HepG2 (cell line): ENCODE results near the gene SIN3A. TPM values are rescaled to one million over a fixed set of nuclear protein-coding genes. Genes with fewer than 3 reads are reported as not detected.

ENCODE experiments used
- ATAC-seq: fragments of 200-7000 bp; cut with Tn5 transposase; 3 replicates; pipeline ENCODE4 v1.9.1; 2020; ENCODE audit warnings: mild to moderate bottlenecking, moderate library complexity
- BruUV-seq: library from RNA; stranded (reverse); fragments of 400-500 nt; replicated peaks from 2 replicates; lab custom pipeline; 2021; lab: Mats Ljungman, UMichigan
- CTCF ChIA-PET: fragments of 300-600 bp; formaldehyde crosslinking; extraction: SDS; loops from one replicate; lab custom pipeline; 2021; ENCODE audit warnings: low total read pairs, inconsistent platforms, low intra/inter-chr PET ratio; lab: Yijun Ruan, JAX
- POLR2A ChIA-PET: fragments of 350-600 bp; sonication (Branson Sonifier 250); formaldehyde crosslinking; loops from one replicate; lab custom pipeline; 2020; ENCODE audit warnings: antibody characterized with exemption, inconsistent platforms; lab: Yijun Ruan, JAX
- DNase-seq: peaks from one replicate; pipeline ENCODE4 v3.0.0-alpha.2; 2015; ENCODE audit warnings: low spot score
- FAIRE-seq: peaks from 3 replicates; lab custom pipeline; 2011; peaks lifted over from hg19 to GRCh38; lab: Jason Lieb, UNC
- H2AFZ ChIP-seq: one replicate; pipeline ENCODE4 v1.6.1; 2011; ENCODE audit warnings: low read length, inconsistent platforms
- H3K27ac ChIP-seq: fragments of 300-600 bp; 3 replicates; pipeline ENCODE4 v1.8.0; 2011; ENCODE audit warnings: mixed run types, mild to moderate bottlenecking, mixed read lengths, low read length, inconsistent platforms; ENCODE audit not compliant: insufficient read depth; ENCODE audit errors: extremely low read length
- H3K27me3 ChIP-seq, 2 experiments: fragments of 200-600 bp in 1 of 2; 2 replicates in 1 of 2; 3 replicates in 1 of 2; pipeline versions ENCODE4 v1.6.0 to v1.8.0; 2011; ENCODE audit warnings: low read length in 2 of 2, mild to moderate bottlenecking in 2 of 2, moderate library complexity in 2 of 2, inconsistent platforms in 1 of 2; ENCODE audit not compliant: insufficient read depth in 2 of 2, control insufficient read depth in 1 of 2
- H3K36me3 ChIP-seq, 2 experiments: fragments of 200-600 bp in 1 of 2; replicated peaks in 1 of 2; 2 replicates in 1 of 2; 3 replicates in 1 of 2; pipeline versions ENCODE4 v1.5.1 to v1.8.0; 2011; ENCODE audit warnings: low read length in 2 of 2, inconsistent platforms in 1 of 2; ENCODE audit not compliant: insufficient read depth in 2 of 2, control insufficient read depth in 1 of 2
- H3K4me1 ChIP-seq: 2 replicates; pipeline ENCODE4 v1.5.1; 2012; ENCODE audit warnings: low read length, inconsistent platforms; ENCODE audit not compliant: insufficient read depth
- H3K4me2 ChIP-seq: 2 replicates; pipeline ENCODE4 v1.6.0; 2011; ENCODE audit warnings: low read depth, low read length, inconsistent platforms
- H3K4me3 ChIP-seq, 3 experiments: fragments of 200-600 bp in 1 of 3; sonication (generic), shearing (Covaris generic) in 1 of 3; replicated peaks in 1 of 3; 2 replicates each; pipeline ENCODE4 v1.5.1; 2011 to 2016; ENCODE audit warnings: low read length in 3 of 3, inconsistent platforms in 2 of 3, low read depth in 2 of 3, mild to moderate bottlenecking in 2 of 3, control low read depth in 1 of 3, mixed read lengths in 1 of 3; ENCODE audit not compliant: insufficient read depth in 1 of 3
- H3K79me2 ChIP-seq: one replicate; pipeline ENCODE4 v1.6.1; 2011; ENCODE audit warnings: low read length, inconsistent platforms; ENCODE audit not compliant: insufficient read depth
- H3K9ac ChIP-seq: 2 replicates; pipeline ENCODE4 v1.6.0; 2011; ENCODE audit warnings: mild to moderate bottlenecking, low read depth, low read length, inconsistent platforms; ENCODE audit not compliant: insufficient read depth
- H3K9me3 ChIP-seq: 2 replicates; pipeline ENCODE4 v1.5.1; 2012; ENCODE audit warnings: mild to moderate bottlenecking, low read length
- H4K20me1 ChIP-seq: 2 replicates; pipeline ENCODE4 v1.6.0; 2011; ENCODE audit warnings: inconsistent platforms, mild to moderate bottlenecking, low read length, moderate library complexity; ENCODE audit not compliant: insufficient read depth
- ARID3A ChIP-seq: IDR thresholded peaks from 2 replicates; pipeline ENCODE4 v1.6.1; 2012; ENCODE audit warnings: low read depth, low read length, improper control_type of control experiment
- CEBPZ ChIP-seq: IDR thresholded peaks from 2 replicates; pipeline ENCODE4 v1.6.1; 2012; ENCODE audit warnings: low read length, improper control_type of control experiment
- CENPX ChIP-seq: sonication (generic); formaldehyde crosslinking; IDR thresholded peaks from 2 replicates; pipeline ENCODE4 v1.9.0; 2021; ENCODE audit warnings: mild to moderate bottlenecking, missing genetic modification reagents, moderate library complexity
- DPF2 ChIP-seq: sonication (generic); formaldehyde crosslinking; IDR thresholded peaks from 2 replicates; pipeline ENCODE4 v1.4.0; 2020; ENCODE audit warnings: mild to moderate bottlenecking, low read depth, missing genetic modification reagents, borderline replicate concordance
- GTF3A ChIP-seq: sonication (generic); formaldehyde crosslinking; conservative IDR thresholded peaks from 2 replicates; pipeline ENCODE4 v1.4.0; 2020; ENCODE audit warnings: mild to moderate bottlenecking, missing genetic modification reagents
- MIXL1 ChIP-seq: IDR thresholded peaks from 2 replicates; pipeline ENCODE4 v1.6.1; 2016
- NFE2L2 ChIP-seq: fragments of 150-350 bp; IDR thresholded peaks from 2 replicates; pipeline ENCODE4 v1.6.1; 2014; ENCODE audit warnings: low read length
- SIX4 ChIP-seq: sonication (generic); formaldehyde crosslinking; IDR thresholded peaks from 2 replicates; pipeline ENCODE4 v1.4.0; 2020; ENCODE audit warnings: missing genetic modification reagents
- ZBTB43 ChIP-seq: sonication (generic); formaldehyde crosslinking; conservative IDR thresholded peaks from 2 replicates; pipeline ENCODE4 v1.4.0; 2020; ENCODE audit warnings: missing genetic modification reagents
- ZNF891 ChIP-seq: sonication (generic); formaldehyde crosslinking; IDR thresholded peaks from 2 replicates; pipeline ENCODE4 v1.5.0; 2020; ENCODE audit warnings: mild to moderate bottlenecking, missing genetic modification reagents
- ZSCAN20 ChIP-seq: sonication (generic); formaldehyde crosslinking; IDR thresholded peaks from 2 replicates; pipeline ENCODE4 v1.4.0; 2020; ENCODE audit warnings: missing genetic modification reagents, mild to moderate bottlenecking, borderline replicate concordance
- WGBS: methylation state at CpG from one replicate; pipeline ENCODE4 v1.1.6; 2017; ENCODE audit warnings: low lambda C conversion rate; 5-methylcytosine and 5-hydroxymethylcytosine counted together
- in situ Hi-C: cut with HindIII; loops from 2 replicates; pipeline ENCODE4 v1.10.0; 2017; ENCODE audit warnings: low pct_unique_long_range_greater_than_20kb; ENCODE audit not compliant: extremely low pct_ligation_motif_present
- intact Hi-C: fragments of 100-400 bp; cut with micrococcal nuclease; formaldehyde crosslinking; loops from one replicate; pipeline ENCODE4 v1.10.0; 2022; ENCODE audit not compliant: unreplicated experiment
- polyA plus RNA-seq, 8 experiments: library from polyadenylated mRNA; depleted of rRNA in 3 of 8; stranded (reverse) in 7 of 8; unstranded in 1 of 8; fragments of >200 nt; fragmentation: Illumina TruSeq in 4 of 8; extraction: Trizol in 4 of 8; gene quantifications; 2 replicates each; pipeline versions ENCODE4 v1.2.1 to v1.2.3, GENCODE V29; 2011 to 2016; ENCODE audit warnings: low read depth in 4 of 8, missing spikeins in 1 of 8, mixed read lengths in 1 of 8; ENCODE audit not compliant: insufficient read depth in 1 of 8
- total RNA-seq, 5 experiments: library from RNA; depleted of rRNA; stranded (reverse); fragments of >200 nt; fragmentation: Illumina TruSeq; extraction: Trizol; gene quantifications; 2 replicates each; pipeline ENCODE4 v1.2.3, GENCODE V29; 2016; ENCODE audit warnings: low read depth in 1 of 5

The SIN3A gene
- total and polyA plus RNA-seq, 2 of the 13 experiments (the other 11 are each of a cell fraction or from before 2014, with no cell fraction given): 16.1 to 28.1 TPM

GRCh38 chr15:75483106-75483505, 31.6 kb upstream of the SIN3A start:
- peaks cover 3 to 30% of the 10 kb centered on the region in 2 experiments for H3K36me3 ChIP-seq
- intact Hi-C loops: no loop called here

More at GRCh38 chr15:75483106-75483505, 31.6 kb upstream of the SIN3A start:
- ATAC-seq: no peak
- in situ Hi-C loops: no loop called here
- TSS peak; percentile 32 for BruUV-seq
- CTCF ChIA-PET: no interaction called here
- TF ChIP-seq CENPX (CRISPR knock-in tag): no peak
- no peak for TF ChIP-seq ZNF891 (CRISPR knock-in tag)
- no peak for TF ChIP-seq DPF2 (CRISPR knock-in tag)
- TF ChIP-seq SIX4 (CRISPR knock-in tag): no peak
- TF ChIP-seq MIXL1 (CRISPR knock-in tag): no peak
- TF ChIP-seq CEBPZ: no peak
- TF ChIP-seq ZSCAN20 (CRISPR knock-in tag): no peak
- no peak for TF ChIP-seq GTF3A (CRISPR knock-in tag)
- TF ChIP-seq NFE2L2: no peak
- TF ChIP-seq ZBTB43 (CRISPR knock-in tag): no peak
- no peak for TF ChIP-seq ARID3A
- TF ChIP-seq, all 625 proteins: peak for 0
- H3K4me3 ChIP-seq: no peak overlapping the region
- H3K4me2 ChIP-seq: no peak overlapping the region
- no peak overlapping the region for H2AFZ ChIP-seq
- DNase-seq (no peak), FAIRE-seq (no peak)
- H3K27me3 ChIP-seq: no peaks in the 10 kb centered on the region
- no peaks in the 10 kb centered on the region for H4K20me1 ChIP-seq
- POLR2A ChIA-PET: no interaction called here
- no peak overlapping the region for H3K9ac ChIP-seq
- 100% methylated on average over 1 of the region's 1 CpG for WGBS
- H3K27ac ChIP-seq: no peak overlapping the region
- H3K9me3 ChIP-seq: no peaks in the 10 kb centered on the region
- H3K4me1 ChIP-seq: no peaks in the 10 kb centered on the region
- H3K79me2 ChIP-seq: no peaks in the 10 kb centered on the region
